HG02623 (cell line): Measurements from ENCODE around the gene TTLL11.

Experiments used
- ATAC-seq: cut with Tn5 transposase; IDR thresholded peaks from one replicate; pipeline ENCODE4 v1.9.1; 2021; ENCODE audit warnings: moderate library complexity; ENCODE audit not compliant: unreplicated experiment

The TTLL11 gene

DNA sequence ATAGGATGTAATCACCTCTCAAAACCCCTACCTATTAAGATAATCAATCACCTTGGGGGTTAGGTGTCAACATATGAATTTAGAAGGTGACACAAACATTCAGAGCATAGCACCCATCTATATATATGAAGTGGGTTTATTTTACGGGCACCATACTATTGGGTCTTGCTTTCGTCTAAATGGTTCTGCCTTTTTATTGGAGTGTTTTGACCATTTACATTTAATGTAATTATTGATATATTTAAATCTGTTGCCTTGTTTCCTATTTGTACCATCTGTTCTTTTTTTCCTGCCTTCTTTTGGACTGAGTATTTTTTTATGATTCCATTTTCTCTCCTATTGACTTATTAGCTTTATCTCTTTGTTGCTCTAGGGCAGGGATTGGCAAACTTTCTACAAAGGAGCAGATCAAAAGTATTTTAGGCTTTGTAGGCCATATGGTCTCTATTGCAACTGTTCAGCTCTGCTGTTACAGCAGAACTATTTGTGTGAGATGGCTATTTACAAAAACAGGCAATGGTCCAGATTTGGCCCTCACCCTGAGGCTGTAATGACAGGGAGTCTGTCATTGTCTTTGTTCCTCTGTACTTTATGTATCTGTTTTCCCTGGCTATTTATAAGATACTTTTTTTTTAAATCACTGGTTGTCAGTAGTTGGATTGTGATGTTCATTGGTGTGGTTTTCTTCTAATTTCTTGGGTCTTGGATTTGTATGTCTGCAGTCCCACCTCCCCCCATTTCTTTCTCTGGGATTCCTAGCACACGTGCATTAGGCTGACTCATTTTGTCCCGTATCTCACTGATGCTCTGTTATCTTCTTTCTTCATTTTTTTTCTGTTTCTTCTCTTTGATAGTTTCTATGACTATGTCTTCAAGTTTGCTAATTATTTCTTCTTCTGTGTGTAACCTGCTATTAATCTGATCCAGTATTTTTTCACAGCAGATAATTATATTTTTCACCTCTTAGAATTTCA is 314.6 kb downstream of the TTLL11 start:
- ATAC-seq: no peak

DNA sequence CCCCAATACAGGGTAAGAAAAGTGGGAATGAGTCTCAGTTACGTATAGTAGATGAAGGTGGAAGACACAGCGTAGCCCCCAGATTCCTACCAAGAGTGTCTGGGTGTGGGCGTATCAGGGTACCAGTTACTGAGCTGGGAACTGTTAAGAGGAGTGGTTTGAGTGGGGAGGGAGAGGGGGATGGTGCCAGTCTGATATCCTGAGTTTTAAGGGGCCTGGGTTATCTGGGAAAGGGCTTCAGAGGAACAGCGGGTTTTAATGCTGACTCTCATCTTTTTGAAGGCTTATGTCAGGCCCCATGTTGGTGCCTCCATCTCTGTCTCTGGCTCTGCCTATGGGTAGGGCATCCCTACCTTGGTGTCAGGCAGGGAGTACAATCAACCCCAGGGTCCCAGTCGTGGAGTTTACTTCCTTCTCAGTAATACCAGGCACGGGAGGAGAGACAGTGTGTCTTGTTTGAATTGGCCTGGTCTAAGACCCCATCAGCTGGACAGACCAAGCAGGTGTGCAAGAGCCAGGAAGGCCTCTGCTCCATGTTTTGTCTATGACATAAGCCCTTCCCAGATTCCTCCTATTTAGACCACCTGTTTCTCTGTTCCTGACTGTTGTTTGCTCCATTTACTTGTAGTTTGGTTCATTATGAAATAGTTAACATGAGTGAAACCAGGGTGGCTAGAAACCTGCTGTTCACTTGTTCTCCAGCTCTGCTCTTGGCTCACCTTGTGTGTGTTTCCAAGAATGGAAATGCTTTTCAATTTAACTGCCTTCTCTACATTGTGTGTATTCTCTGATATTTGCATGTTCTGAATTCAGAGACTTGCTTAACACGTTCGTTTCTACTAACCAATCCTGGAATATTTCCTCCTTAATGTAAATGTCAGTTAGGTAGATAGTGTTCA is 316.1 kb downstream of the TTLL11 start:
- ATAC-seq: no peak

- ATAC-seq: no peak
These were observed 316.9 kb downstream of the TTLL11 start for GRCh38 chr9:121776001-121776738.

DNA sequence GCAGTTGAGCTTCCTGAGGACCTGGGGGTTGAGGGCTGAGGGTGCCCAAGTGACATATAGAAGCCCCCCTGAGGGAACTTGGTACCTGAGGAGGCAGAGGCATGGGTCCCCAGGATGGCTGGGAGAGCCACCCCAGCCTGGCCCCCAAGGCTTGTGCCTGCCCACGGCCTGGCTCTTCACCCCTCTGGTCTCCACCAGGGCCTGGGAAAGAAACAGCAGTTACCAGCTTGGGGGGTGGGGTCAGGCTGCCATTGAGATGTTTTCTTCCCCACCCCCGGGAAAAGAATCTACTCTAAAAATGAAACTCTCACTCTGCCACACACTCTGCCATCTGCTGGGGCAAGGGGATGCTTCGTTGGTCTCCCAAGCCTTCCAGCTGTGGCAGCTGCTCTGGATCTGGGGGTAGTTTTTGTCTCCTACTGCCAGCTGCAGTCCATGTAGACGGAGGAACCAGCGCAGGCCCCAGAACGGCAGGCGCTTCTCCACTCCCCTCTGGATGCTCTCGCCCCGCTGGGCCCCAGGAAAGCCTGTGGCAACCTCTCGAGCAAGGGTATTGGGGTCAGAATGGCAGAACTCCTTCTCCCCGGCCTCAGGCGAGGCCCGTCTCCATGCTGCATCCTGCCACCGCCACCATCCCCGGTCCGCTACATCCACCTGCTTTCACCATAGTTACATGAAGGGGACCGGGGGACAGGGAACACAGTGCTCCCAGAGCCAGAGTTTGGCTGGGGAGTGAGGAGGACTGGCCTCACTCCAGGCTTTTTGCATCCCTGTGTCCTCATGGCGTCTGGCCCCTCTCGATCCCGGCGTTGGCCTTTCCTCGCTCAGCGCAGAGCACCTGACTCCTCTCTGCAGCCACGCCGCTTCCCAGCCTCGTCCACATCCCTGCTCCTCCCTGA is 318.1 kb downstream of the TTLL11 start:
- no peak for ATAC-seq

DNA sequence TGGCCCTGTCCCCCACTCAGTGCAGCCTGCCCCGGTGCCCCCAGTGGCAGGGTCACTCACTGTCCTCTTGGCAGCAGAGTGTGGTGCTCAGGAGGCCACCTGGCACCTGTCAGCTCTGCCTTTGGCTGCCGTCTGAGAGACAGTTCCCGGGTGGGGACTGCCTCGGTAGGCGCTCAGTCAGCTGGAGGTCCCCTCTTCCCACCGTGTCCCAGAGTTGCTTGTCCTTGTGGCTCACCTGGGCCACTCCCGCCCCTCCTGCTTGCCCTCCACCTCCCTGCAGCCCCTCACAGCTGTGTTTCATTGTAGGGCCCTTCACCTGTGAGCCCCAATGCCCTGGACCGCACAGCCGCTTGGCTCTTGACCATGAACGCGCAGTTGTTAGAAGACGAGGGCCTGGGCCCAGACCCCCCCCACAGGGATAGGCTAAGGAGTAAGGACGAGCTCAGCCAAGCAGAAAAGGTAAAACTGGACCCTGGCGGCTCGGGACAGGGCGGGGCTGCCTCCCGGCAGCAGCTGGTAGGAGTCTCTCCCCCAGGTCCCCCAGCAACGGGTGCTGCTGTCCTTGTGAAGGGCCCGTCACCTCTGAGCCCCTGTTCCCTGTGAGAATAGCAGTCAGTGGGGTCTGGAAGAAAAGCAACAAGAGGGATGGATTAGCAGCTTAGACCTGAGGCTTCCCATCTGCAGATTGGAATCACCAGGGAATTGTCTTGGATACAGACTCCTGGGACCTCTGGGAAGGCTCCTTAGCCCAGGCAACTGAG is 319.0 kb downstream of the TTLL11 start:
- no peak for ATAC-seq

DNA sequence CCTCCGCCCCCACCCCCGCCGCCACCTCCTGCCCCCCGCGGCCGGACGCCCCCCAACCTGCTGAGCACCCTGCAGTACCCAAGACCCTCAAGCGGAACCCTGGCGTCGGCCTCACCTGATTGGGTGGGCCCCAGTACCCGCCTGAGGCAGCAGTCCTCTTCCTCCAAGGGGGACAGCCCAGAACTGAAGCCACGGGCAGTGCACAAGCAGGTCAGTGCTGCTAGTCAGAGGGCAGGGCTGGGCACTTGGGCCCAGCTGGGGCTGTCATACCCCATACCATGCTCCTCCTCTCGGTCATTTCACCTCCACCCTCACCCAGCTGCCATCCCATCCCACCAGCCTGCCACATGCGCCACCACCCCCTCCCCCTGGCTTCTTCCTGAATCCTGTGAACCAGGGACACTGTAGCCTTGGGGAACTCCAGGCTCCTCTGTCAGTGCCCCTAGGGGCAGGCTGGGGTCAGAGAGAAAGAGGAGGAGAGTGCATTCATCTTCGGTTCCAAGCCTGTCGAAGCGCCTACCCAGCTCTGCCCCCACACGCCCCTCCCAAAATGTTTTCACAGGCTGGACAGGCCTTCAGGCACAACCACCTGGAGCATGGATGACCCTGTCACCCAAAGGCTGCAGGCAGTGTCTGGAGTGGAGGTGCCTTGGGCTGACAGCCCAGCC is 319.7 kb downstream of the TTLL11 start:
- no peak for ATAC-seq

GRCh38 chr9:121772600-121773285 is 320.4 kb downstream of the TTLL11 start:
- no peak for ATAC-seq
